GM19239 (cell line): ENCODE results near the gene DAPK2.

ENCODE experiments used
- DNase-seq: peaks from one replicate; pipeline ENCODE4 v3.0.0; 2011; ENCODE audit warnings: low spot score; ENCODE audit not compliant: insufficient read length
- FAIRE-seq: peaks from 2 replicates; lab custom pipeline; 2011; peaks lifted over from hg19 to GRCh38; lab: Jason Lieb, UNC

The DAPK2 gene

DNA sequence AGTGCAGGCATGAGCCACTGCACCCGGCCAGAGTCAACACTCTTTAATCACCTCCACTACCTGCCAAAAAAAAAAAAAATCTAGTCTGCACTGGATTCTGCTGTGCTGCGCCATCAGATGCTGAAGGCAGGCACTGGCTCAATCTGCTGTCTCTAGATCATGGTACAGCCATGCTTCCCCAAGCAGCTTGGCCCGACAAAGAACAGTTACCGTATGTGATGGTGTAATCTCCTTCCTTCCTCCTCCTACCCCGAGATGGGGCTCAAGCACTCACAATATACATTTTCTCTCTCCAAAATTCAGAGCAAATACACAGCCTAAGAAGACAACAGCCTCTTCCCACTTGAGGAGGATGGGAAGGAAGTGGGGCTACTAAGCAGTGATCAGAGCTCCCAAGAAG, 45.1 kb downstream of the DAPK2 start:
- FAIRE-seq (no peak), DNase-seq (no peak)

DNA sequence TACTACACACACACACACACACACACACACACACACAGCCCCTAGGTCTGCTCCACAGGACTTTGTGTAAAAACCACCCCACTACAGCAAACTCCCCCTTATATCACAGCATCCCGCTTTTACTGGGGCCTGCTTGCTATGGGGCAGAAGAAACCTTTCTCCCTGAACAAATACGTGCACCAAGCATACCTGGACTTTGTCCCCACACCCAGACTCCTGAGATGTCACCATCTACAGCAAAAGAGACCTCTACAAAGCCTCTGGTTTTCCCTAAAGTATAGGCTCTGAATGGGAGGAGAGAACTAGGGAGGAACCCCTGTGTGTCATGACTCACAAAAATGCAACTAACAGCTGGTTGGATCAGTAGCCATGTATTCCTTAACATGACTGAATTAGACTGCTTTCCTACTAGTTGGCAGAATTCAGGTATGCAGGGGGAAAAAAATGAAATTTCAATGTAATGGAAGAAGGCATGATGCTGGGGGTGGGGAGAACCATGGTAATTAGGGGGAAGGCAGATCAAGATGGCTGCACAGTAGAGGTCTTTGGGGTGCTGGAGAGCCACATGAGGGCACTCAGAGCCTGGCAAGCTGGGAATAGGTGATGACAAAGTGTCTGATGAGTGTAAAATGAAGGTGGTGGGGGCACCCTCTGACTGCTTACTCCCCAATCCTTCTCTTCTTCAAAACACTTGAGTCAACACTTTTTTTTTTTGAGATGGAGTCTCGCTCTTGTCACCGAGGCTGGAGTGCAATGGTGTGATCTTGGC, 45.9 kb downstream of the DAPK2 start:
- FAIRE-seq = no peak
- DNase-seq = no peak

DNA sequence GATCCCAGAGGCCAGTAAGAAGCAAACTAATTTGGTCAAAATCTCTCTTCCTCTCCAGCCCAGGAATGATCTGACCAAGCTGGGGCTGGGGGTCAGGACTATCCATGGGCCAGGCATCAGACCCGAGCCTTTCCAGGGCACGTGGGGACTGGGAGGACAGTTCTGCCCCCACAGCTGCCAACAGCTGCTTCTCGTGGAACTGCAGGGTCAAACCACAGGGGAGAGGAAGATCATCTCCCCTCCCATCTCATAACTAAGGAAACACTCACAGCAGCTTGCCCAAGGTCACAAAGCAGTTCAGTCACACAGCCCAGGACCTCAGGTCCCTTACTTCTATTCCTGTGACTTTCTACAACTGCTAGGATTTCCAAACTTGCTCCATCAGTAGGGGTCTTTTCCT, 47.1 kb downstream of the DAPK2 start:
- FAIRE-seq (no peak), DNase-seq (no peak)

DNA sequence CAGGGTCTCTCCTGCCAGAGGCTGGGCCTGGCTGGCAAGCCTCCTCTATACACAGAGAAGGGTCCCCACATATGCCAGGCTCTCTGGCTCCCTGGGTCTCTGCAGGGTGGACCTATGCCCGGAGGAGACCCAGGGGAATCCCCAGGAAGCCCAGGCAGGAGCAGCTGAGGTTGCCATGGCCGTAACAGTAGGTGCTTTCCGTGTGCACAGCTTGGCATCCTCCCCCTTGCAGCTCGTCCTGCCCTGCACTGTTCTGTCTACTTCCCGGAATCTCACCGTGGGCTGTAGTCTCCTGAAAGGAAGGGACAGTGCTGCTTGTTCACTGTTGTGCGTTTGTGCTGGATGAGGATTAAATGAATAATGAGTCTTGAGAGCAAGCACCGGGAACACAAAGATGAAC, 47.8 kb downstream of the DAPK2 start:
- DNase-seq = no peak
- no peak for FAIRE-seq

DNA sequence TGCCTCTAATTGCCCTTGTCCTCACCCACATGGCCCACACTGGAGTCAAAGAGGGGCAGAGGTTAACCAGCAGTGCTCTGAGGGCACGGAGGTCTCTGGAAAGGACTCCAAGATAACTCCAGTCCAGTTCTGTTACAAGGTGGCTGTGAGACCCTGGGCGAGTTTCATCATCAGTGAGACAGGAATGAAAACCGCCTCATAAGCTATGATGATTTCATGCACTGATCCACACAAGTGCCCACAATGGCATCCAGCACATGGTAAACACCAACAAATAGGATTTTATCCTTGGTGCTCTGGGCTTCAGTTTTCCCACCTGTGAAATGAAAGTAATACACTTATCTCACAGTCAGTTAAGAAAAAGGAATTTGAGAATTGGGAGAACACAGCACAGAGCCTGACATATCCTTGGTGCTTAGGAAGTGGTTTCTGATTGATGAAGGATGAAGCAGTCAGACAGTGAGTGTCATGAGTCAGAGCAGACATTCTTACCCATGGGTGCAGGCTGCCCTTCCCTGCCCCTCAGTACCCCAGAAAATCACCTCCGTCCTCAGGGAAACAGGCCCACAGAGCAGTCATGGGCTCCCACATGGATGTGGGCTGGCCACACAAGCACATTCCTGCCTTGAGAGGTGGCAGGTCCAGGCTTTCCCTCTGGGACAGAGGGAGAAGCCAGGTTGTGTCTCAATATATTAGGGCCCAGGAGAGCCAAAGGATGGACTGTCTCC, 48.4 kb downstream of the DAPK2 start:
- DNase-seq (no peak), FAIRE-seq (no peak)

DNA sequence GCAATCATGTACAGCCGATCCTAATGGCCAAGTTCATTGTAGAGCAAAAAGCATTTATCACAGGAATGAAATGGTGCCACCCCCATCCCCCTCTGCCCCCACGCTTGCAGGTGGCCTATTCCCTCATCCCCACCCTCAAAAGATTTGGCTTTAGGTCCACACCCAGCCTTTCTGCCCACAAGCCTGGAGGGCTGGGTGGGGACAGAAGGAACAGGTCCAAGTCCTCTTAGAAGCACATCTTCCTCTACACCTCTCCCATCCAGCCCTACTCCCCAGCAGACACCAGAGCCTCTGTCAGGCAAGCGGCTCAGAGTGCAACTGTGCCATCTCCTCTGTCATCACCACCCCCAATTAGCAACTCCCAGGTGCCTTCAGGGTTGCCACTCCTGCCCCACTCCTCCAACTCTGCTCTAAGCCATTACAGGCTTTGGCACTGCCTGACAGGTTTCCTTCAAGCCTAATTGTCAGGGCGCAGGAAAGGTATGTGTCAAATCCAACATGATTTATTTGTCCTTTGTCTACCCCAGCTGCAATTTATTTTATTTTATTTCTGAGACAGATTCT, 49.4 kb downstream of the DAPK2 start:
- FAIRE-seq (no peak), DNase-seq (no peak)

DNA sequence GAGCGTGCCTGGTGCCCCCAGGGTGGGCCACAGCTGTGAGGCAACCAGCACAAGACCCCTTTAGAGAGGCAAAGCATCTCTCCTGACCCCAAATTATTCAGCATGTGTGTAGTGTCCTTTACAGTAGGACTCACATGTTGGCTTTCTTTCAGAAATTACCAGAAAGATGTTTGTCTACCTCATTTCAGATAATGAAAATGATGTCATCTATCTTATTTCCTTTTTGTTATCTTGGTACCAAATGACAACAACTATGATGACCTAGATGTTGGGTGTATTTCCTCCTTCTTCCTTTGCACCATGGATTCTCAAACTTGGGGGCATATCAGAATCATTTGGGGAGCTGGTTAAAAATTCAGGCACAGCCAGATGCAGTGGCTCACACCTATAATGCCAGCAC, 50.5 kb downstream of the DAPK2 start:
- FAIRE-seq = no peak
- DNase-seq = no peak

DNA sequence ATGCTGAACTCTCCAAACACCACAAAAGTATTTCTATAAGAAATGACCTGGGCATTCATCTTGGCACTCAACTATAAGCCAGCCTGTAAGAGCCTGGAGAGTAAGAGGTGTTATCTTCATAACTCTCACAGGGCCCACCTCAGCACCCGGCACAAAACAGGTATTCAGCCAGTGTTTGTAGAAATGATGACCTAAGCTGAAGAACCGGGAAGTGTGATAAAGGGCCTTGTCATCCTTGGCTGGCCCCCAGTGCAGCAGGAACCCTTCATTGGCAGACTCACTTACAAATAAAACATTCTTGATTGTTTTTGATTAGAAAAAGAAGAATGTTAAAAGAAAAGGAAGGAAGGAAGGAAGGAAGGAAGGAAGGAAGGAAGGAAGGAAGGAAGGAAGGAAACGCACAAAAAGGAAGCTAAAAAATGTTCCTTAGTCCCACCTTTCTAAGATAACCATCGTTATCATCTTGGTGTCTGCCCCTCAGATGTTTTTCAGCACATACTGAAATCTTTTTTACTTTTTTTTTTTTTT, 52.1 kb downstream of the DAPK2 start:
- FAIRE-seq = no peak
- no peak for DNase-seq

DNA sequence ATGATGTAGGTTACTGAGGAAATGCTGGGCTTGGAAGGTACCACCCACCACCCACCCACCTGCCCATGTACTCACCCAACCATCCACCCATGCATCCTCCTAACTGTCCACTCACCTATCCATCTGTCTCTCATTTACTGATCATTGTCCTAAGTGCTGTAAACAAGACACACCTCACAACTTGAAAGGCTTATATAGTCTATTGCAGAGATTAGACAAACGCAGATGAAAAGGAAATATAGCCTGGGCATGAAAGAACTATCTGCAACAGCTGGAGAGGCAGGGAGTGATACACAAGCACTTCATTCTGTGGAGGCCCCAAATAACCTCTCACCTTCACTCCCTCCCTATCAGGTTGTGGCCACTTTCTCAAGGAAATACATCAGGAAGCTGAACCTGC, 54.0 kb downstream of the DAPK2 start:
- FAIRE-seq (no peak), DNase-seq (no peak)

DNA sequence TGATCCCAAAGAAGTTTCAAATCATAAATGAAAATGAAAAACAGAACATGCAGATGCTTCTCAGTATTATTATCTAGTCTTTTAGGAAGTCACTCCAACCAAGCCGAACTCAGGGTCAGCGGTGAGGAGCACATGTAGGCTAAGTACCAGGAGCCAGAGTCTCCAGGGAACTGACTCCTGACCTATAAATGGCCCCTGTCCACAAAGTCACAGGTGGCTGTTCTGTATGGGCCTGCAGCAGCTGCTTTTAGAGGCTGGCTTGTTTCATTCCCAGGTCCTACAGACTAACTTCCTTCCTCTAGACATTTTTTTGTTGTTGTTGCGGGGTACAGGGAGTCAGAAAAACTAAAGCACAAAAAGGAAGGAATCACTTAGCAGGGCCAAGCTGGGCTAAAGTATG, 54.6 kb downstream of the DAPK2 start:
- FAIRE-seq = peak; percentile 77

DNA sequence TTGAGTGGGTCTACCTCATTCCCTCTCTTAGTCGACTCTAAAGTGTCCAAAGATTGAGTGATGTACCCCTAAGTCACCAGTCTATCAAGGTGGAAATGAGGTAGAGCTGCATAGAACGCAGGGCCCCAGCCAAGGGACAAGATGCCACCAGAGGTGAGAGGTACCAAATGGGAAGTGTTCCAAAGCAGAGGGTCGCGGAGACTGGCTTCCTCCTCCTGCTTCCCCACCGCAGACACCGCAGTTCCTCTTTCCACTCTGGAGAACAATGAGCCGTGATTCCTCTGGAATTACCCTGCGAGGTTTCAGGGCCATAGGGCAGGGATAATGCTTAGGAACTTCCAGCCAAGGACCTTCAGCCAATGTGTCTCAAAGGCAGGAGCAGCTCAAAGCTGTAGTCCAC, 55.8 kb downstream of the DAPK2 start:
- DNase-seq (no peak), FAIRE-seq (no peak)

More for the DNA sequence above, 54.6 kb downstream of the DAPK2 start:
- DNase-seq = no peak

DNA sequence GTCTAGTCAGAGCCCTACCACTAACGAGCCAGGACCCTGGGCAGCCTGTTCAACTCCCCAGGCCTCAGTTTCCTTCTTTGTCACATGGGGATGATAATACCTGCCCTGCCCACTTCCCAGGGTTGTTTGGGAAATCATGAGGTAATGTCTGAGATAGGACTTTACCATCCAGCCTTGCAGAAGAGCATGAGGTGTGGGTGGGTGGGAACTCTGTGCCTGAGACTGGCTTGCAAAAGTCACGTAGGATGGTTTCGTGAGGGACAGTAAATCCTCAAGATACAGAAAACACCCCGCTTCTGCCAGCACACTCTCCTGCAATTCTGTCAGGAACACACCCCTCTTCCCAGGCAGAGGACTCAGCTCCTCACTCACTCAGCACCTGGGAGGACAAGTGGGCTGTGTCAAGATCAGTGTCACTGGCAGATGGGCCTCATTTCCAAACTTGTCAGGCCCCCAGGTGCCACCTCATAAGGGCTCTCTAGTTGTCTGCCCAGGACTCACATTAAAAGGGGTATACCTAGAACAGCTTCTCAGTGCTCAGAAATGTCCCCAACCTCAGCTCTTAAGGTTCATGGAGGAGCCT, 58.4 kb downstream of the DAPK2 start:
- FAIRE-seq = no peak
- DNase-seq = no peak

DNA sequence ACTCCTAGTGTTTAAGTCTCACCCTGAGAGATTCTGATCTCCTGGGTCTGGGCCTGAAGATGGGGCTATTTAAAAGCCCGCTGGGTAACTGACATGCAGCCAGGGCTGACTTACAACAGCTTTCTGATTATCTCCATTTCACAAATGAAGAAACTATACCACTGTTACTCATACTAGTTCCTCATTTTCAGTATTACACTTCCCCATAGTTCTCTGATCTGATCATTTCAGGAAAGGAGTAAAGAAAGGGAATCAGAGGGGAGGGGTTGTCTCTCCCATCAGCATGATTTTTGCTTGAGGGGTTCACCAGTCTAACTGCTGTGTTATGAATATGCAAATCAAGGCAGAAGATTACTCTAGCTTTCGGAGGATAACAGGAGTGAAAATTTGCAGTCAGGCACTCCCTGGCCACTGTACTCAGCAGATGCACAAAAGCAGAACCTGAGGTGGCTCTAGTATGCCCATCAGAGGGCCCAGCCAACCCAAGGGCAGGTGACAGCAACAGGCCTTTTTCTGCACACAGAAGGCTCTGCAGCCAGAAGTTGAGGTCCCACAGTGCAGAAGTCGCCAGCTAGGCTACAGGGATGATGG, 59.4 kb downstream of the DAPK2 start:
- FAIRE-seq (peak; percentile 93), DNase-seq (no peak)

DNA sequence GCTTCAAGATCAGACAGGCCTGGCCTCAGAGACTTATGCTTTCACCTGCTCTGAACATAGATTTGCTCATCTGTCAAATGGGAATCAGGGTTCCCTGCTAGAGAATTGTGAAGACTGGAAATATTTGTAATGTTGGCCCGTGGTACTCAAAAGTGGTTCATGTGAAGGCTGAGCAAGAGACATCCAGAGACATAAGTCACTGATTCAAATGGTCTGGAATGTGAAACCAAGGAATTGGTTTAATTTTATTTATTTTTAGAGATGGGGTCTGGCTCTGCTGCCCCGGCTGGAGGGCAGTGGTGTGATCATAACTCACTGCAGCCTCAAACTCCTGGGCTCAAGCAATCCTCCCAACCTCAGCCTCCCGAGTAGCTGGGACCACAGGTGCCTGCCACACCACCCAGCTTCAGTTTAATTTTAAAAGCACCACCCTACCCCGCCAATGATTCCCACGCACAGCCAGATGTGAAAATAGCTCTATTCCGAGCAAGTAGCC, 60.1 kb downstream of the DAPK2 start:
- DNase-seq (no peak), FAIRE-seq (no peak)

DNA sequence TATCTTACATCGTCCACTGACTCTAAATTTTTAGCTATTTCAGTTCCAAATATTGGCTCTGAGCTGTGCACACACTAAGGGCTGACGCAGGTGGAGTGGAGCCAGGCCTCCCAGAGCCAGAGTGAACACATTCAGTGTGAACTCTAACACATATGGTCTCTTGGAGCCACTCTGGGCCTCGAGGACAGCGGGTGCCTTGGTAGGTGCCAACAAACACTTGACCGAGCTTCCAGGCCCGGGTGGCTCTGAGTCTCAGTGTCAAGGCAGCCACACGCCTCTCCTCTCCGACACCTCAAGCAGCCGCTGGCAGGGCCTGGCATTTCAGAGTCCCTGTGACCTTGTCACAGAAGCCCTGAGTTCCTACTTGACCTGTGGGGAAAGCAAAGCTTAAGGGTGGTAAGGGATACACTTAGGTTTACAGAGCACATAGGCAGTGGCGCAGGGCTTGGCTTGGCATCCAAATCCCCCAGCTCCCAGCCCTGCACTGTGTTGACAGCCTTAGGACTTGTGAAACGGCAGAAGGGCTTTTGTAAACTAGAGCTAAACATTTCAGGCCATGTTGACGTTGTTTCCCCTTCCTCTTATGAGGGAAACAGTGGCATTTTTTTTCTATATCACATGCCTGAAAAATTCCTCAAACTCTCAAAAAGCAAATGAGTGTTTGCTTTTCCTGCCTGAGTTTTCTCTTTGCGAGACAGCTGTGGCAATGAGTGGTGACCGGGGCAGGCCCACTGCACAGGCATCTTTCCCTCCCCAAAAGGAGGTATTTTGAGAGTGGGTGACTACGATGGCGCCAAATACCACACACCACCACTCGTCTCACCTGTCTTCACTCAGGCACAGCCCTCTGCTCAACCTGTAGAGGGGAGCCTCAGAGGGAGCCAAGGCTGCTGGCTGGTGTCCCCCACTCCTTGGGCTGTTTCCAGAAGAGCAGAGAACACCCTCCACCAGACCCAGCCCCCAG, 60.8 kb downstream of the DAPK2 start:
- no peak for DNase-seq

DNA sequence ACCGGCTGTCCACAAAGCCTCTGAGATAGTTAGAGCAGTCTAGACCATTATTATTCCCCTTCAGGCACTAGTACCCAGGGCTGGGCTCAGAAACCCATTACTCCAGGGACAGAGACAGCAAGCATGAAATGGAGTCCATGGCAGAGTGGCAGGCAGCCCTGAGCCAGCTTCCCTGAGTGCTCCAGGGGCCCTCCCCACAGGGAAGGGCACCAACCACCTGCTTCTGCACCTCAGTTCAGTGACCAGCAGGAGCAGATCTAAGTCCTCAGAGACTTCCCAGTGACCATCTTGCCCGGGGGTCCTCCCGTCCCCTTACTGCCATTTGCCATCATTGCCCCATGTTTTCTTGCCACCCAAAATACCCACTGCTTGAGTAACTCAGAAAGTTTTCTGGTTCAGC, 62.0 kb downstream of the DAPK2 start:
- DNase-seq (no peak), FAIRE-seq (no peak)

More for the DNA sequence above, 60.8 kb downstream of the DAPK2 start:
- FAIRE-seq = no peak

DNA sequence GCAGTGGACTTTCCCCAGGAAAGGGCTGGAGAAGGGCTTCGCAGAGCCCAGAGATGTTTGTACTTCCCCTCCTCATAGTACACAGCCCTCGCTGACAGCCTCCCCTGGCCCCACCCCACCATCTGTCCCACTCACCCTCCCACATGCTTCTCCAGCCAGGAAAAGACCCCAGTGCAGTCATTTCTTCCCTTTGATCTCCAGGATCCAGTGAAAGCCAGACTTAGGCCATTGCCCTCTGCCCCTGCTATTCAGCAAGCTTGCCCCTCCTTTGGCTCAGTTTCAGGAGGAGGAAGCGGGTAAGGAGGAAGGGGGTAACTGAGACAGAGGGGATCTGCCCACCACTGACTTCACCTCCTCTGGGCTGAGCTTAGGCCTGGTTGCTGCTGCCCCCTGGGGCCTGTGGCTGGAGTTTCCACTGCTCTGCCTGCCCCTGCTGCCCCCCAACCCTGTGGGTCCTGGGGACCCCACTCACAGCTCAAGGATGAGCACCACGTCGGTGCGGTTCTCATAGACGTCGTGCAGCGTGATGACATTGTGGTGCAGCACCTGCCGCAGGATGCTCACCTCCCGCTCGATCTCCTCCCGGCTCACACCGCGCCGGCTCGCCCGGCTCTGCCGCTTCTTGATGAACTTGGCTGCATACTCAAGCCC, 63.1 kb downstream of the DAPK2 start:
- FAIRE-seq (no peak), DNase-seq (no peak)

DNA sequence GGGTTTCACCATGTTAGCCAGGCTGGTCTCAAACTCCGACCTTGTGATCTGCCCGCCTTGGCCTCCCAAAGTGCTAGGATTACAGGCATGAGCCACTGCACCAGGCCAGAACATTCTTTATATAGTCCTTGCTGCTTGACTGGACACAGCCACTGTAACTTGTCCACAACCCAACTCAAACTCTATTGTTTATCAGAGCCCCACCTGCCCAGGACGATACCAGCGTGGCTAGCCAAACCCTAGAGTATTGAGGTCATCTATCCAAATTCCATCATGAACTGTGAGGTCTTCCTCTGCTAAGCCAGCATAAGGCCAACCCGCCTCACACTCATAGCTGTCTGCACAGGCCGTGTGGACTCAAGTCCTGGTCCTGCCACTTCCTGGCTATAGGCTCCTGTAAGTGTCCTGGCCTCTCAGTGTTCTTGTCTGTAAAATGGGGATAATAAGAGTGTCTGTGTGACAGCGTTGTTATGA, 63.9 kb downstream of the DAPK2 start:
- FAIRE-seq (no peak), DNase-seq (no peak)
